Stimulated activated naive CD8-positive, alpha-beta T cell treated with anti-CD3 and anti-CD28 coated beads, Interleukin-15, Interleukin-2, amounts not matched to agents 100 ng/mL and 50 ng/mL, for 24 hours (primary cell): ENCODE results near the gene MTG2.

Experiments
- H3K27ac Mint-ChIP-seq: one replicate; pipeline ENCODE4 v1.8.0; 2021; ENCODE audit warnings: mild to moderate bottlenecking, mixed read lengths
- H3K27me3 Mint-ChIP-seq: one replicate; pipeline ENCODE4 v1.8.0; 2021; ENCODE audit warnings: mixed read lengths
- H3K36me3 Mint-ChIP-seq: one replicate; pipeline ENCODE4 v1.8.0; 2021; ENCODE audit warnings: low read depth, mixed read lengths
- H3K4me1 Mint-ChIP-seq: one replicate; pipeline ENCODE4 v1.8.0; 2021; ENCODE audit warnings: low read depth, mixed read lengths
- H3K4me3 Mint-ChIP-seq: one replicate; pipeline ENCODE4 v1.8.0; 2021; ENCODE audit warnings: mild to moderate bottlenecking, mixed read lengths
- H3K9me3 Mint-ChIP-seq: one replicate; pipeline ENCODE4 v1.8.0; 2021; ENCODE audit warnings: mixed read lengths

MTG2 gene

GRCh38 chr20:62182469-62183425 is at the start of gene MTG2:
Gene MTG2 (plus strand): TSS chr20:62183028. CDS start chr20:62193421, 10,393 bp downstream.
- Mint-ChIP-seq H3K27me3 (no peaks in the 10 kb centered on the region), H3K4me3 (peak within 1 kb of the TSS; percentile 90), H3K36me3 (peaks cover 15% of the 10 kb centered on the region)

GRCh38 chr20:62133051-62133845 is 49.6 kb upstream of the MTG2 start:
- no peak overlapping the region for H3K4me3 Mint-ChIP-seq
- H3K27me3 Mint-ChIP-seq: no peaks in the 10 kb centered on the region
- H3K9me3 Mint-ChIP-seq: no peaks in the 10 kb centered on the region
- H3K27ac Mint-ChIP-seq: no peak overlapping the region
- peaks cover 64% of the 10 kb centered on the region for H3K36me3 Mint-ChIP-seq
- H3K4me1 Mint-ChIP-seq: peaks cover 23% of the 10 kb centered on the region

More at GRCh38 chr20:62182469-62183425, at the start of gene MTG2:
- Mint-ChIP-seq H3K9me3 (no peaks in the 10 kb centered on the region), H3K4me1 (peaks cover 34% of the 10 kb centered on the region), H3K27ac (peak within 1 kb of the TSS; percentile 92)

GRCh38 chr20:62133864-62134263 is 49.0 kb upstream of the MTG2 start:
- Mint-ChIP-seq H3K4me3 (no peak overlapping the region), H3K9me3 (no peaks in the 10 kb centered on the region), H3K27me3 (no peaks in the 10 kb centered on the region), H3K36me3 (peaks cover 64% of the 10 kb centered on the region), H3K27ac (no peak overlapping the region), H3K4me1 (peaks cover 26% of the 10 kb centered on the region)

GRCh38 chr20:62134735-62135231 is 48.0 kb upstream of the MTG2 start:
- H3K27me3 Mint-ChIP-seq: no peaks in the 10 kb centered on the region
- H3K27ac Mint-ChIP-seq: no peak overlapping the region
- peaks cover 27% of the 10 kb centered on the region for H3K4me1 Mint-ChIP-seq
- no peaks in the 10 kb centered on the region for H3K9me3 Mint-ChIP-seq
- no peak overlapping the region for H3K4me3 Mint-ChIP-seq
- H3K36me3 Mint-ChIP-seq: peaks cover 73% of the 10 kb centered on the region

GRCh38 chr20:62135573-62136266 is 47.1 kb upstream of the MTG2 start:
- H3K36me3 Mint-ChIP-seq: peaks cover 74% of the 10 kb centered on the region

GRCh38 chr20:62136283-62137091 is 46.3 kb upstream of the MTG2 start:
- Mint-ChIP-seq H3K4me1 (peaks cover 42% of the 10 kb centered on the region), H3K27ac (peak overlapping the region; percentile 67), H3K9me3 (no peaks in the 10 kb centered on the region), H3K4me3 (no peak overlapping the region), H3K36me3 (peaks cover 73% of the 10 kb centered on the region), H3K27me3 (no peaks in the 10 kb centered on the region)

More at GRCh38 chr20:62135573-62136266, 47.1 kb upstream of the MTG2 start:
- Mint-ChIP-seq H3K4me3 (no peak overlapping the region), H3K9me3 (no peaks in the 10 kb centered on the region), H3K27me3 (no peaks in the 10 kb centered on the region), H3K4me1 (peaks cover 34% of the 10 kb centered on the region), H3K27ac (no peak overlapping the region)

- Mint-ChIP-seq H3K36me3 (peaks cover 75% of the 10 kb centered on the region), H3K27ac (peak overlapping the region; percentile 67), H3K9me3 (no peaks in the 10 kb centered on the region), H3K4me3 (no peak overlapping the region), H3K27me3 (no peaks in the 10 kb centered on the region), H3K4me1 (peaks cover 45% of the 10 kb centered on the region)
These were observed 45.8 kb upstream of the MTG2 start for GRCh38 chr20:62137092-62137384.

GRCh38 chr20:62137478-62138203 is 45.2 kb upstream of the MTG2 start:
- H3K9me3 Mint-ChIP-seq: no peaks in the 10 kb centered on the region
- H3K27me3 Mint-ChIP-seq: no peaks in the 10 kb centered on the region
- H3K36me3 Mint-ChIP-seq: peaks cover 73% of the 10 kb centered on the region
- no peak overlapping the region for H3K27ac Mint-ChIP-seq
- no peak overlapping the region for H3K4me3 Mint-ChIP-seq
- peaks cover 42% of the 10 kb centered on the region for H3K4me1 Mint-ChIP-seq

GRCh38 chr20:62138204-62138543 is 44.7 kb upstream of the MTG2 start:
- no peaks in the 10 kb centered on the region for H3K9me3 Mint-ChIP-seq

GRCh38 chr20:62138912-62139311 is 43.9 kb upstream of the MTG2 start:
- H3K4me3 Mint-ChIP-seq: no peak overlapping the region
- no peaks in the 10 kb centered on the region for H3K9me3 Mint-ChIP-seq
- peaks cover 67% of the 10 kb centered on the region for H3K36me3 Mint-ChIP-seq
- H3K27ac Mint-ChIP-seq: peak overlapping the region; percentile 26
- no peaks in the 10 kb centered on the region for H3K27me3 Mint-ChIP-seq
- H3K4me1 Mint-ChIP-seq: peaks cover 34% of the 10 kb centered on the region

More at GRCh38 chr20:62138204-62138543, 44.7 kb upstream of the MTG2 start:
- Mint-ChIP-seq H3K27me3 (no peaks in the 10 kb centered on the region), H3K4me1 (peaks cover 40% of the 10 kb centered on the region), H3K27ac (no peak overlapping the region), H3K36me3 (peaks cover 73% of the 10 kb centered on the region), H3K4me3 (no peak overlapping the region)

GRCh38 chr20:62139636-62140035 is 43.2 kb upstream of the MTG2 start:
- Mint-ChIP-seq H3K4me1 (peaks cover 35% of the 10 kb centered on the region), H3K36me3 (peaks cover 65% of the 10 kb centered on the region), H3K27me3 (no peaks in the 10 kb centered on the region), H3K9me3 (no peaks in the 10 kb centered on the region), H3K27ac (peak overlapping the region; percentile 21), H3K4me3 (no peak overlapping the region)

- H3K9me3 Mint-ChIP-seq: no peaks in the 10 kb centered on the region
- H3K4me1 Mint-ChIP-seq: peaks cover 49% of the 10 kb centered on the region
- peak overlapping the region; percentile 56 for H3K27ac Mint-ChIP-seq
- H3K36me3 Mint-ChIP-seq: peaks cover 68% of the 10 kb centered on the region
- H3K27me3 Mint-ChIP-seq: no peaks in the 10 kb centered on the region
- H3K4me3 Mint-ChIP-seq: peak overlapping the region; percentile 93
These were observed 41.8 kb upstream of the MTG2 start for GRCh38 chr20:62141043-62141396.

- peak overlapping the region; percentile 93 for H3K4me3 Mint-ChIP-seq
- peaks cover 48% of the 10 kb centered on the region for H3K4me1 Mint-ChIP-seq
- no peaks in the 10 kb centered on the region for H3K27me3 Mint-ChIP-seq
These were observed 41.2 kb upstream of the MTG2 start for GRCh38 chr20:62141397-62142251.

More at GRCh38 chr20:62141397-62142251, 41.2 kb upstream of the MTG2 start:
- H3K36me3 Mint-ChIP-seq: peaks cover 65% of the 10 kb centered on the region
- H3K27ac Mint-ChIP-seq: peak overlapping the region; percentile 96
- H3K9me3 Mint-ChIP-seq: no peaks in the 10 kb centered on the region
